OCI-LY7 (cell line): Measurements from ENCODE around the gene TMEM63A.

Source experiments
- CTCF ChIP-seq: fragments of 200-600 bp; sonication (generic); conservative IDR thresholded peaks from 2 replicates; pipeline ENCODE4 v1.5.1; 2014; ENCODE audit warnings: mild to moderate bottlenecking, antibody characterized with exemption, low read length, moderate library complexity, mixed read lengths
- EZH2phosphoT487 ChIP-seq: fragments of 200-600 bp; sonication (generic); IDR thresholded peaks from 2 replicates; pipeline ENCODE4 v1.6.1; 2018; ENCODE audit warnings: low read depth, borderline replicate concordance, mild to moderate bottlenecking, mixed run types, antibody characterized with exemption, low read length, moderate library complexity, mixed read lengths

DNA sequence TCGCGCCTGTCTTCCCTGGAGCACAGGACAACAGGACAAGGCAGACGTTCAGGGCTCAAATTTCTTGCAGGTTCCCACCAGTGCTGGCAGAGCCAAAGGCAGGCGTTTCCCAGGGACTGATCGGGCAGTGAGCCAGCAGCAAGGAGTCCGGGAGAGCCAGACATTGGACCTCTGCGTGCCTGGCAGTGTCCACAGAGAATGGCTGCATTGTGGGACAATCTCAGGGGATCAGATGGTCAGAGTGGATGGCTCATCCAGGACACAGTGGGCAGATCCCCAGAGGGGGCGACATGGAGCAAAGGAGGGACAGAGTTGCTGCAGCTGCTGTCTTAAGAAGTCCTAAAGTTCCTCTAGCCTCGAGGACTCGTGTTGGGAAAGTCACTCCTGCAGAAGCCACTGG lies 4.6 kb downstream of the TMEM63A start:
- TF ChIP-seq CTCF = peak; percentile 78
- TF ChIP-seq EZH2phosphoT487 = no peak
